ENCODE results near the gene ARL5C. TPM values are rescaled to one million over a fixed set of nuclear protein-coding genes. Genes with fewer than 3 reads are reported as not detected.

Gene ARL5C
- total RNA-seq, 1 experiment from 2014 or later: not detected

GRCh38 chr17:39170558-39170957, 4.6 kb upstream of the ARL5C start:
- H3T11ph ChIP-seq (ENCODE audit: low read length): no peak overlapping the region
- no peaks in the 10 kb centered on the region for H4K20me1 ChIP-seq (ENCODE audit: control insufficient read depth, insufficient read depth, insufficient read length)
- no peak overlapping the region for H3K23ac ChIP-seq (ENCODE audit: insufficient read length, low read depth, low read length)
- H3K4me2 ChIP-seq (ENCODE audit: insufficient read depth, insufficient read length, low read length): no peak overlapping the region
- H3K27ac Mint-ChIP-seq: no peak overlapping the region
- no peak overlapping the region for H2BK15ac ChIP-seq (ENCODE audit: low read depth, low read length)
- no peak overlapping the region for H4K8ac ChIP-seq (replicated peaks; ENCODE audit: insufficient read length, low read depth, low read length)
- peaks cover 2% of the 10 kb centered on the region for H3K23me2 ChIP-seq (ENCODE audit: insufficient read length, low read depth, low read length, poor library complexity, severe bottlenecking)
- peaks cover 10% of the 10 kb centered on the region; the same call in 1 of the 2 replicates for H3K27me3 ChIP-seq (ENCODE audit: insufficient read depth, low read length)
- no peak overlapping the region for H3K56ac ChIP-seq (ENCODE audit: insufficient read length, low read depth, low read length)
- H3K9me3 Mint-ChIP-seq: peaks cover 4 to 8% of the 10 kb centered on the region in 2 experiments; a peak in 4 of 5 replicates
- no peak overlapping the region for H2BK20ac ChIP-seq (ENCODE audit: low read depth, low read length, poor library complexity, severe bottlenecking)
- peaks cover 38 to 52% of the 10 kb centered on the region in 2 experiments for H3K4me1 Mint-ChIP-seq
- H2BK120ac ChIP-seq (ENCODE audit: low read depth, low read length, poor library complexity, severe bottlenecking): no peak overlapping the region
- H3K9ac ChIP-seq (ENCODE audit: extremely low read depth, insufficient read length, low read length): no peak overlapping the region
- H3K4me1 ChIP-seq (ENCODE audit: insufficient read depth, low read length): no peaks in the 10 kb centered on the region; the same call in 1 of the 2 replicates
- no peak overlapping the region for H2AFZ ChIP-seq (ENCODE audit: low read length)
- peaks cover 3 to 11% (median 7%) of the 10 kb centered on the region in 3 experiments; a peak in 5 of 7 replicates for H3K36me3 Mint-ChIP-seq (ENCODE audit: insufficient read depth in 1 of 3, low read depth in 3 of 3)
- no peak overlapping the region for H2BK12ac ChIP-seq (ENCODE audit: insufficient read length, low read depth, low read length)
- H3K18ac ChIP-seq (ENCODE audit: insufficient read length, low read depth, low read length): no peak overlapping the region
- H3K4ac ChIP-seq (ENCODE audit: low read depth, low read length): no peak overlapping the region
- no peaks in the 10 kb centered on the region for H3K79me1 ChIP-seq (ENCODE audit: insufficient read depth, low read depth, low read length, poor library complexity, severe bottlenecking)
- no peak overlapping the region for H2BK5ac ChIP-seq (ENCODE audit: insufficient read length, low read length)
- H3K27ac ChIP-seq (ENCODE audit: insufficient read length, low read depth, low read length): no peak overlapping the region
- no peak for TF ChIP-seq CTCF (conservative IDR thresholded peaks at IDR 0.05)
- peaks cover 31% of the 10 kb centered on the region for H3K27me3 Mint-ChIP-seq (ENCODE audit: low read depth)
- no peak overlapping the region for H2AK5ac ChIP-seq (ENCODE audit: insufficient read length, low read length)
- no peak overlapping the region for H4K91ac ChIP-seq (ENCODE audit: insufficient read length, low read depth, low read length)
- no peak overlapping the region for H4K5ac ChIP-seq (ENCODE audit: insufficient read length, low read depth, low read length)
- no peak for DNase-seq
- H3K4me3 Mint-ChIP-seq: no peak overlapping the region
- no CpG with 5 or more reads among the region's 6 CpGs for WGBS (ENCODE audit: extremely low coverage, insufficient read length, low lambda C conversion rate)
- H3K79me2 ChIP-seq (ENCODE audit: insufficient read depth, low read length): no peaks in the 10 kb centered on the region
- no peaks in the 10 kb centered on the region for H3K9me3 ChIP-seq (ENCODE audit: control insufficient read depth, low read depth, low read length)
- H3K14ac ChIP-seq (ENCODE audit: insufficient read depth, low read length): no peak overlapping the region
